AG09309 (cell line): Measurements from ENCODE around the gene MFSD11.
"Not testable (repeated sequence)": the region's sequence is repeated elsewhere in the genome, so short reads cannot be mapped to it uniquely, and the experiment has no call there.

Experiments
- DNase-seq: peaks from one replicate; pipeline ENCODE4 v3.0.0-alpha.2; 2010; ENCODE audit warnings: low read depth
- H3K4me3 ChIP-seq: 2 replicates; pipeline ENCODE4 v1.5.1; 2011; ENCODE audit warnings: mild to moderate bottlenecking, low read depth, low read length, moderate library complexity; ENCODE audit not compliant: control insufficient read depth
- CTCF ChIP-seq: IDR thresholded peaks from 2 replicates; pipeline ENCODE4 v1.5.1; 2011; ENCODE audit warnings: mild to moderate bottlenecking, low read depth, low read length, inconsistent platforms; ENCODE audit not compliant: insufficient read depth, control insufficient read depth; ENCODE audit errors: missing control alignments

Gene MFSD11

GRCh38 chr17:76735586-76736348, 2.2 kb upstream of the MFSD11 start:
- no peak for DNase-seq
- TF ChIP-seq CTCF, result no peak
- peak overlapping the region; percentile 95 for H3K4me3 ChIP-seq

- no peak for DNase-seq
- H3K4me3 ChIP-seq, result peak overlapping the region; percentile 95
These were observed 1.4 kb upstream of the MFSD11 start for GRCh38 chr17:76736349-76737081.

GRCh38 chr17:76737082-76737675, 740 bp upstream of the MFSD11 start, which contains the start of gene SRSF2:
Gene SRSF2 (minus strand): TSS chr17:76737331. CDS start chr17:76737160, 171 bp downstream.
- peak within 1 kb of the TSS; percentile 95 for H3K4me3 ChIP-seq
- DNase-seq, result peak; percentile 93
- no peak for TF ChIP-seq CTCF

More at GRCh38 chr17:76736349-76737081, 1.4 kb upstream of the MFSD11 start:
- no peak for TF ChIP-seq CTCF

- no peak for TF ChIP-seq CTCF
- no peak for DNase-seq
- H3K4me3 ChIP-seq, result peak overlapping the region; percentile 53
These were observed 540 bp downstream of the MFSD11 start for GRCh38 chr17:76738468-76738850.

- not testable (repeated sequence) for DNase-seq, H3K4me3 ChIP-seq
These were observed 1.7 kb downstream of the MFSD11 start for GRCh38 chr17:76739568-76740115.

- H3K4me3 ChIP-seq, result no peak overlapping the region
- TF ChIP-seq CTCF, result no peak
- no peak for DNase-seq
These were observed 2.6 kb downstream of the MFSD11 start for GRCh38 chr17:76740329-76741118.
